K562 (cell line): ENCODE results near the gene CT45A10. TPM values are rescaled to one million over a fixed set of nuclear protein-coding genes. Genes with fewer than 3 reads are reported as not detected.

ENCODE experiments used
- CC2D1A ChIP-seq: fragments of 450-650 bp; IDR thresholded peaks from 2 replicates; pipeline ENCODE4 v1.6.1; 2017; ENCODE audit warnings: mild to moderate bottlenecking
- DPF2 ChIP-seq: fragments of 450-650 bp; IDR thresholded peaks from 2 replicates; pipeline ENCODE4 v1.6.1; 2016
- E2F5 ChIP-seq: sonication (generic); formaldehyde crosslinking; IDR thresholded peaks from 2 replicates; pipeline ENCODE4 v1.8.0; 2022; ENCODE audit warnings: mild to moderate bottlenecking, missing genetic modification reagents
- ELF2 ChIP-seq: fragments of 250-450 bp; sonication (Bioruptor Pico); IDR thresholded peaks from 2 replicates; pipeline ENCODE4 v1.5.0; 2021; ENCODE audit warnings: mild to moderate bottlenecking
- ELK1 ChIP-seq: sonication (generic); formaldehyde crosslinking; IDR thresholded peaks from 2 replicates; pipeline ENCODE4 v1.8.1; 2022; ENCODE audit warnings: missing genetic modification reagents
- FOXA1 ChIP-seq: fragments of 450-650 bp; IDR thresholded peaks from 2 replicates; pipeline ENCODE4 v1.6.1; 2016; ENCODE audit warnings: mild to moderate bottlenecking, borderline replicate concordance
- FOXJ2 ChIP-seq: fragments of 200-800 bp; sonication (Bioruptor generic); IDR thresholded peaks from 2 replicates; pipeline ENCODE4 v1.6.1; 2016; ENCODE audit warnings: missing genetic modification characterization, missing compliant biosample characterization
- GTF2E2 ChIP-seq: fragments of 200-800 bp; sonication (Bioruptor generic); IDR thresholded peaks from 2 replicates; pipeline ENCODE4 v1.6.1; 2016; ENCODE audit warnings: missing genetic modification characterization, missing compliant biosample characterization
- MYC ChIP-seq, 2 experiments: fragments of 250-450 bp in 1 of 2; sonication (Bioruptor Pico) in 1 of 2; IDR thresholded peaks; 2 replicates each; pipeline versions ENCODE4 v1.5.1 to v1.6.1; 2012 to 2021; ENCODE audit warnings: low read depth in 2 of 2, borderline replicate concordance in 1 of 2, improper control_type of control experiment in 1 of 2, low read length in 1 of 2, mild to moderate bottlenecking in 1 of 2, moderate library complexity in 1 of 2
- PHB ChIP-seq: fragments of 250-450 bp; sonication (Bioruptor Pico); IDR thresholded peaks from 2 replicates; pipeline ENCODE4 v1.5.0; 2021
- ZNF696 ChIP-seq: fragments of 250-450 bp; sonication (Bioruptor Pico); conservative IDR thresholded peaks from 2 replicates; pipeline ENCODE4 v1.4.0; 2020; ENCODE audit warnings: mild to moderate bottlenecking, moderate library complexity
- ZNF76 ChIP-seq: fragments of 250-450 bp; sonication (Bioruptor Pico); IDR thresholded peaks from 2 replicates; pipeline ENCODE4 v1.4.0; 2020; ENCODE audit warnings: mild to moderate bottlenecking, moderate library complexity, borderline replicate concordance
- polyA plus RNA-seq, 8 experiments: library from polyadenylated mRNA; depleted of rRNA in 4 of 8; stranded (reverse) in 5 of 8; unstranded in 3 of 8; fragments of >200 nt; fragmentation: Nextera tagmentation in 2 of 8; fragmentation: Illumina TruSeq in 1 of 8; extraction: Ambion mirVana in 2 of 8; extraction: Trizol in 1 of 8; gene quantifications; 2 replicates each; pipeline versions ENCODE4 v1.2.1 to v1.2.3, GENCODE V29; 2011 to 2014; ENCODE audit warnings: inconsistent platforms in 1 of 8, missing spikeins in 1 of 8
- total RNA-seq, 7 experiments: library from RNA; depleted of rRNA in 6 of 7; stranded (reverse); fragments of >200 nt in 6 of 7; fragmentation: Illumina TruSeq in 2 of 7; extraction: Trizol in 2 of 7; gene quantifications; 2 replicates each; pipeline versions ENCODE4 v1.2.1 to v1.2.3, GENCODE V29; 2011 to 2021; ENCODE audit warnings: low replicate concordance in 1 of 7
- TF ChIP-seq, protein P1 (sequence below): fragments of 200-600 bp; sonication (generic); IDR thresholded peaks from one replicate; pipeline ENCODE4 v1.6.1; 2012; ENCODE audit warnings: mild to moderate bottlenecking, low read depth, low read length, inconsistent platforms
- TF ChIP-seq, protein P2 (sequence below): fragments of 450-650 bp; formaldehyde crosslinking; IDR thresholded peaks from 2 replicates; pipeline ENCODE4 v1.4.0; 2022; ENCODE audit warnings: mild to moderate bottlenecking, moderate library complexity

The CT45A10 gene
- total and polyA plus RNA-seq, 9 of the 15 experiments (the other 6 are each of a cell fraction or from before 2014, with no cell fraction given), result 78.1 to 175 (median 102) TPM

- TF ChIP-seq, protein P1, sequence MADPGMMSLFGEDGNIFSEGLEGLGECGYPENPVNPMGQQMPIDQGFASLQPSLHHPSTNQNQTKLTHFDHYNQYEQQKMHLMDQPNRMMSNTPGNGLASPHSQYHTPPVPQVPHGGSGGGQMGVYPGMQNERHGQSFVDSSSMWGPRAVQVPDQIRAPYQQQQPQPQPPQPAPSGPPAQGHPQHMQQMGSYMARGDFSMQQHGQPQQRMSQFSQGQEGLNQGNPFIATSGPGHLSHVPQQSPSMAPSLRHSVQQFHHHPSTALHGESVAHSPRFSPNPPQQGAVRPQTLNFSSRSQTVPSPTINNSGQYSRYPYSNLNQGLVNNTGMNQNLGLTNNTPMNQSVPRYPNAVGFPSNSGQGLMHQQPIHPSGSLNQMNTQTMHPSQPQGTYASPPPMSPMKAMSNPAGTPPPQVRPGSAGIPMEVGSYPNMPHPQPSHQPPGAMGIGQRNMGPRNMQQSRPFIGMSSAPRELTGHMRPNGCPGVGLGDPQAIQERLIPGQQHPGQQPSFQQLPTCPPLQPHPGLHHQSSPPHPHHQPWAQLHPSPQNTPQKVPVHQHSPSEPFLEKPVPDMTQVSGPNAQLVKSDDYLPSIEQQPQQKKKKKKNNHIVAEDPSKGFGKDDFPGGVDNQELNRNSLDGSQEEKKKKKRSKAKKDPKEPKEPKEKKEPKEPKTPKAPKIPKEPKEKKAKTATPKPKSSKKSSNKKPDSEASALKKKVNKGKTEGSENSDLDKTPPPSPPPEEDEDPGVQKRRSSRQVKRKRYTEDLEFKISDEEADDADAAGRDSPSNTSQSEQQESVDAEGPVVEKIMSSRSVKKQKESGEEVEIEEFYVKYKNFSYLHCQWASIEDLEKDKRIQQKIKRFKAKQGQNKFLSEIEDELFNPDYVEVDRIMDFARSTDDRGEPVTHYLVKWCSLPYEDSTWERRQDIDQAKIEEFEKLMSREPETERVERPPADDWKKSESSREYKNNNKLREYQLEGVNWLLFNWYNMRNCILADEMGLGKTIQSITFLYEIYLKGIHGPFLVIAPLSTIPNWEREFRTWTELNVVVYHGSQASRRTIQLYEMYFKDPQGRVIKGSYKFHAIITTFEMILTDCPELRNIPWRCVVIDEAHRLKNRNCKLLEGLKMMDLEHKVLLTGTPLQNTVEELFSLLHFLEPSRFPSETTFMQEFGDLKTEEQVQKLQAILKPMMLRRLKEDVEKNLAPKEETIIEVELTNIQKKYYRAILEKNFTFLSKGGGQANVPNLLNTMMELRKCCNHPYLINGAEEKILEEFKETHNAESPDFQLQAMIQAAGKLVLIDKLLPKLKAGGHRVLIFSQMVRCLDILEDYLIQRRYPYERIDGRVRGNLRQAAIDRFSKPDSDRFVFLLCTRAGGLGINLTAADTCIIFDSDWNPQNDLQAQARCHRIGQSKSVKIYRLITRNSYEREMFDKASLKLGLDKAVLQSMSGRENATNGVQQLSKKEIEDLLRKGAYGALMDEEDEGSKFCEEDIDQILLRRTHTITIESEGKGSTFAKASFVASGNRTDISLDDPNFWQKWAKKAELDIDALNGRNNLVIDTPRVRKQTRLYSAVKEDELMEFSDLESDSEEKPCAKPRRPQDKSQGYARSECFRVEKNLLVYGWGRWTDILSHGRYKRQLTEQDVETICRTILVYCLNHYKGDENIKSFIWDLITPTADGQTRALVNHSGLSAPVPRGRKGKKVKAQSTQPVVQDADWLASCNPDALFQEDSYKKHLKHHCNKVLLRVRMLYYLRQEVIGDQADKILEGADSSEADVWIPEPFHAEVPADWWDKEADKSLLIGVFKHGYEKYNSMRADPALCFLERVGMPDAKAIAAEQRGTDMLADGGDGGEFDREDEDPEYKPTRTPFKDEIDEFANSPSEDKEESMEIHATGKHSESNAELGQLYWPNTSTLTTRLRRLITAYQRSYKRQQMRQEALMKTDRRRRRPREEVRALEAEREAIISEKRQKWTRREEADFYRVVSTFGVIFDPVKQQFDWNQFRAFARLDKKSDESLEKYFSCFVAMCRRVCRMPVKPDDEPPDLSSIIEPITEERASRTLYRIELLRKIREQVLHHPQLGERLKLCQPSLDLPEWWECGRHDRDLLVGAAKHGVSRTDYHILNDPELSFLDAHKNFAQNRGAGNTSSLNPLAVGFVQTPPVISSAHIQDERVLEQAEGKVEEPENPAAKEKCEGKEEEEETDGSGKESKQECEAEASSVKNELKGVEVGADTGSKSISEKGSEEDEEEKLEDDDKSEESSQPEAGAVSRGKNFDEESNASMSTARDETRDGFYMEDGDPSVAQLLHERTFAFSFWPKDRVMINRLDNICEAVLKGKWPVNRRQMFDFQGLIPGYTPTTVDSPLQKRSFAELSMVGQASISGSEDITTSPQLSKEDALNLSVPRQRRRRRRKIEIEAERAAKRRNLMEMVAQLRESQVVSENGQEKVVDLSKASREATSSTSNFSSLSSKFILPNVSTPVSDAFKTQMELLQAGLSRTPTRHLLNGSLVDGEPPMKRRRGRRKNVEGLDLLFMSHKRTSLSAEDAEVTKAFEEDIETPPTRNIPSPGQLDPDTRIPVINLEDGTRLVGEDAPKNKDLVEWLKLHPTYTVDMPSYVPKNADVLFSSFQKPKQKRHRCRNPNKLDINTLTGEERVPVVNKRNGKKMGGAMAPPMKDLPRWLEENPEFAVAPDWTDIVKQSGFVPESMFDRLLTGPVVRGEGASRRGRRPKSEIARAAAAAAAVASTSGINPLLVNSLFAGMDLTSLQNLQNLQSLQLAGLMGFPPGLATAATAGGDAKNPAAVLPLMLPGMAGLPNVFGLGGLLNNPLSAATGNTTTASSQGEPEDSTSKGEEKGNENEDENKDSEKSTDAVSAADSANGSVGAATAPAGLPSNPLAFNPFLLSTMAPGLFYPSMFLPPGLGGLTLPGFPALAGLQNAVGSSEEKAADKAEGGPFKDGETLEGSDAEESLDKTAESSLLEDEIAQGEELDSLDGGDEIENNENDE, result no peak
- TF ChIP-seq DPF2 (0 out of 2 replicates have a peak, but pooled peaks have one; percentile 15), CC2D1A (0 out of 2 replicates have a peak, but pooled peaks have one; percentile 19), ELF2 (peak; percentile 87), PHB (CRISPR knock-in tag) (no peak), ZNF696 (CRISPR knock-in tag) (no peak), FOXJ2 (tag) (no peak), GTF2E2 (tag) (peak; percentile 69; the same call in 1 of the 2 replicates), ELK1 (CRISPR knock-in tag) (no peak), E2F5 (peak; percentile 71; the same call in 1 of the 2 replicates), ZNF76 (CRISPR knock-in tag) (no peak), MYC (IDR thresholded peaks at IDR 0.05; ENCODE audit: low read depth, low read length) (peak; percentile 95), MYC (CRISPR knock-in tag; IDR thresholded peaks at IDR 0.05; ENCODE audit: borderline replicate concordance, low read depth) (no peak), FOXA1 (no peak)
- TF ChIP-seq, protein P2, sequence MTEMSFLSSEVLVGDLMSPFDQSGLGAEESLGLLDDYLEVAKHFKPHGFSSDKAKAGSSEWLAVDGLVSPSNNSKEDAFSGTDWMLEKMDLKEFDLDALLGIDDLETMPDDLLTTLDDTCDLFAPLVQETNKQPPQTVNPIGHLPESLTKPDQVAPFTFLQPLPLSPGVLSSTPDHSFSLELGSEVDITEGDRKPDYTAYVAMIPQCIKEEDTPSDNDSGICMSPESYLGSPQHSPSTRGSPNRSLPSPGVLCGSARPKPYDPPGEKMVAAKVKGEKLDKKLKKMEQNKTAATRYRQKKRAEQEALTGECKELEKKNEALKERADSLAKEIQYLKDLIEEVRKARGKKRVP (CRISPR knock-in tag), result no peak
Observed at GRCh38 chrX:135893294-135893817, at the start of gene CT45A10, which contains the start of gene SAGE1 (continued).
